Measurements from ENCODE around the gene RNPS1.

RNPS1 gene

GRCh38 chr16:2235234-2235651 is 32.7 kb downstream of the RNPS1 start:
- no peak for DNase-seq (ENCODE audit: low read depth)

GRCh38 chr16:2234813-2235170 is 33.1 kb downstream of the RNPS1 start:
- DNase-seq (ENCODE audit: low read depth), result no peak

GRCh38 chr16:2233872-2234812 is 33.8 kb downstream of the RNPS1 start:
- no peak for DNase-seq (ENCODE audit: low read depth)

GRCh38 chr16:2233046-2233775 is 34.7 kb downstream of the RNPS1 start:
- DNase-seq (ENCODE audit: low read depth), result no peak

GRCh38 chr16:2232094-2232990 is 35.6 kb downstream of the RNPS1 start:
- no peak for DNase-seq (ENCODE audit: low read depth)

- no peak for DNase-seq (ENCODE audit: low read depth)
Measured at GRCh38 chr16:2231016-2231931, 36.7 kb downstream of the RNPS1 start.

- DNase-seq (ENCODE audit: low read depth), result no peak
Measured at GRCh38 chr16:2230376-2230775, 37.5 kb downstream of the RNPS1 start.

- DNase-seq (ENCODE audit: low read depth), result no peak
Measured at GRCh38 chr16:2229632-2230250, 38.2 kb downstream of the RNPS1 start.

- DNase-seq (ENCODE audit: low read depth), result no peak
Measured at GRCh38 chr16:2229091-2229490, 38.8 kb downstream of the RNPS1 start.

- no peak for DNase-seq (ENCODE audit: low read depth)
Measured at GRCh38 chr16:2228161-2228824, 39.6 kb downstream of the RNPS1 start.

GRCh38 chr16:2226918-2227317 is 41.0 kb downstream of the RNPS1 start:
- no peak for DNase-seq (ENCODE audit: low read depth)

- no peak for DNase-seq (ENCODE audit: low read depth)
Measured at GRCh38 chr16:2226245-2226793, 41.6 kb downstream of the RNPS1 start.

- DNase-seq (ENCODE audit: low read depth), result no peak
Measured at GRCh38 chr16:2223942-2224486, 43.9 kb downstream of the RNPS1 start.

GRCh38 chr16:2223221-2223941 is 44.5 kb downstream of the RNPS1 start, which contains the start of gene E4F1:
TSS of gene E4F1 (plus strand) at chr16:2223591. CDS start at chr16:2223614, 23 bp downstream.
- DNase-seq (ENCODE audit: low read depth), result peak; percentile 98

- DNase-seq (ENCODE audit: low read depth), result no peak
Measured at GRCh38 chr16:2216330-2216729, 51.6 kb downstream of the RNPS1 start.

- DNase-seq (ENCODE audit: low read depth), result no peak
Measured at GRCh38 chr16:2214719-2214968, 53.3 kb downstream of the RNPS1 start, which contains the start of gene PGP. TSS of gene PGP (minus strand) at chr16:2214840. CDS start at chr16:2214777, 63 bp downstream.

- DNase-seq (ENCODE audit: low read depth), result no peak
Measured at GRCh38 chr16:2213817-2214718, 53.9 kb downstream of the RNPS1 start.
